GM23338 (cell line): Measurements from ENCODE around the gene KRTDAP.

ENCODE experiments used
- CREB1 ChIP-seq: fragments of 250-450 bp; sonication (Bioruptor Pico); IDR thresholded peaks from 2 replicates; pipeline ENCODE4 v1.5.0; 2020; ENCODE audit warnings: low read depth, mild to moderate bottlenecking, moderate library complexity
- CTCF ChIP-seq, 2 experiments: fragments of 200-600 bp in 1 of 2; sonication (generic) in 1 of 2; conservative IDR thresholded peaks; 2 replicates each; pipeline versions ENCODE4 v1.5.1 to v1.6.1; 2016 to 2017; ENCODE audit warnings: antibody characterized with exemption in 2 of 2, low read depth in 2 of 2, mild to moderate bottlenecking in 2 of 2, moderate library complexity in 1 of 2
- EZH2phosphoT487 ChIP-seq: fragments of 200-600 bp; sonication (generic); IDR thresholded peaks from one replicate; pipeline ENCODE4 v1.8.1; 2018; ENCODE audit warnings: antibody characterized with exemption; ENCODE audit not compliant: unreplicated experiment
- POLR2AphosphoS5 ChIP-seq: IDR thresholded peaks from 2 replicates; pipeline ENCODE4 v1.6.1; 2016; ENCODE audit warnings: antibody characterized with exemption, low read depth
- ZNF331 ChIP-seq: fragments of 250-450 bp; sonication (Bioruptor Pico); IDR thresholded peaks from 2 replicates; pipeline ENCODE4 v1.5.0; 2020; ENCODE audit warnings: low read depth, mild to moderate bottlenecking, moderate library complexity

GRCh38 chr19:35513628-35514281 is 23.5 kb upstream of the KRTDAP start, which contains the start of gene DMKN:
- TF ChIP-seq CTCF (conservative IDR thresholded peaks at IDR 0.05; ENCODE audit: low read depth in 2 of 2) (peak; percentile 30 to 36; a peak in 3 of 4 replicates), CREB1 (CRISPR knock-in tag) (no peak), EZH2phosphoT487 (no peak), ZNF331 (CRISPR knock-in tag) (no peak), POLR2AphosphoS5 (no peak)
